Measurements from ENCODE around the gene DEPP1.

The DEPP1 gene

GRCh38 chr10:44997105-44997748 lies 18.6 kb upstream of the DEPP1 start:
- peaks cover 18% of the 10 kb centered on the region for H3K27me3 Mint-ChIP-seq
- no peak overlapping the region for H3K4me3 Mint-ChIP-seq
- ATAC-seq, result no peak
- no peaks in the 10 kb centered on the region for H3K9me3 Mint-ChIP-seq
- peaks cover 14% of the 10 kb centered on the region for H3K4me1 Mint-ChIP-seq
- peaks cover under 1% of the 10 kb centered on the region for H3K36me3 Mint-ChIP-seq
- H3K27ac Mint-ChIP-seq, result no peak overlapping the region

DNA sequence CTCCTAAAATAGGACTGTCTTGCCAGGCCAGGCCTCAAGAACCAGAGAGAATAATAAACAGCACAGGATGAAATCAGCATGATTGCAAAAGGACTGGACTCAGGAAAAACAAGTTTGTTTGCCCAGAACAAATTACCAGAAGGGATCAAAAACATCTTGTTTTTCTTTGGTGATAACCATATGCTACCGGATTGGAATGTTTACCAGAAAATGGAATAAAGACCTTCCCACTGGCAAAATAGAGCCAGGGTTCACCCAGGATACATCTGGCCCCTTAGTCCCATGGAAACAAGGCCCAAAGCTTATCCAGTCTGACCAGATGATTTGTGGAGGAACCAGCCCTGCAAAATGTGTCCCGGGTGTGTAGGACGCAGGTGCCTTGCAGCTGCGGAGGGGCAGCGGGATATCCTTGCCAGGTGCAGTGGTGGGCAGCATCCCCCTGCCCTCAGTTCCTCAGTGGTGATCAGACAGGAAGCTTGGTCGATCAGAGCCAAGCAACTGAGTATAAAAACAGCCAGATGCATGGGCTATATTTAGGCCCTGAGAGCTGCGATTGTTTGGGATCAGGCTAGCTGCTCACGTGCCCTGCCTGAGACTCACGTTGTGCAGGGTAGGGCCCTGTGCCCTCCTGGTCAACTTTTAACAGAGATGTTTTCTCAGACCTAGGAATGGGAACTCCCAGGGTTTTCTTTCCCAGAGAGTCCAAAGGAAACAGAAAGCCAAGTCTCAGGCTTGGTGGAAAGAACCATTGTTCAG lies 17.5 kb upstream of the DEPP1 start:
- Mint-ChIP-seq H3K4me3 (no peak overlapping the region), H3K27me3 (peaks cover 27% of the 10 kb centered on the region), H3K4me1 (peaks cover 12% of the 10 kb centered on the region), H3K36me3 (peaks cover 5% of the 10 kb centered on the region), H3K9me3 (no peaks in the 10 kb centered on the region), H3K27ac (no peak overlapping the region)
- no peak for ATAC-seq

DNA sequence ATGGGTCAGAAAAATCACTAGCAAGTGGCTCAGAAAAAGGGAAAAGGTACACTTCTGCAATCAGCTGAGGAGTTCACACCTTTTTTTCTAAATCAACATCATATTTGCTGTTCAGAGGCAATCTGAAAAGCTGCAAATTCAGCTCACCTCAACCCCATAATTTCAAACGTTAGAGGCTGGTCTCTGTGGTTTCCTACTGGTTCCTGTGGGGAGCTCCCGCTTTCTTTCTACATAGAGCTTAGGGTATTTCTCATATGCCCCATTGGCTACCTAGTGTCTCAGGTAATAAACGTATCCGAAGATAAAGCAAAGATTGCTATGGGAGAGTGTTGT lies 16.9 kb upstream of the DEPP1 start:
- H3K27ac Mint-ChIP-seq, result no peak overlapping the region
- ATAC-seq, result no peak
- H3K4me1 Mint-ChIP-seq, result peaks cover 11% of the 10 kb centered on the region

GRCh38 chr10:44994752-44995530 lies 16.3 kb upstream of the DEPP1 start:
- no peak overlapping the region for H3K4me3 Mint-ChIP-seq
- no peak overlapping the region for H3K27ac Mint-ChIP-seq
- peaks cover 5% of the 10 kb centered on the region for H3K36me3 Mint-ChIP-seq
- no peaks in the 10 kb centered on the region for H3K9me3 Mint-ChIP-seq
- H3K4me1 Mint-ChIP-seq, result peaks cover 5% of the 10 kb centered on the region
- ATAC-seq, result no peak
- peaks cover 35% of the 10 kb centered on the region for H3K27me3 Mint-ChIP-seq

More for the DNA sequence above, 16.9 kb upstream of the DEPP1 start:
- Mint-ChIP-seq H3K27me3 (peaks cover 29% of the 10 kb centered on the region), H3K36me3 (peaks cover 5% of the 10 kb centered on the region), H3K4me3 (no peak overlapping the region), H3K9me3 (no peaks in the 10 kb centered on the region)

- Mint-ChIP-seq H3K27me3 (peaks cover 43% of the 10 kb centered on the region), H3K9me3 (no peaks in the 10 kb centered on the region), H3K36me3 (peaks cover 5% of the 10 kb centered on the region), H3K4me1 (no peaks in the 10 kb centered on the region), H3K27ac (no peak overlapping the region), H3K4me3 (no peak overlapping the region)
- no peak for ATAC-seq
Observed at GRCh38 chr10:44993922-44994751, 15.5 kb upstream of the DEPP1 start.

- H3K27ac Mint-ChIP-seq, result no peak overlapping the region
- peaks cover 5% of the 10 kb centered on the region for H3K36me3 Mint-ChIP-seq
- peaks cover 44% of the 10 kb centered on the region for H3K27me3 Mint-ChIP-seq
- no peaks in the 10 kb centered on the region for H3K9me3 Mint-ChIP-seq
- H3K4me3 Mint-ChIP-seq, result no peak overlapping the region
- no peak for ATAC-seq
- no peaks in the 10 kb centered on the region for H3K4me1 Mint-ChIP-seq
Observed at GRCh38 chr10:44993226-44993921, 14.8 kb upstream of the DEPP1 start.

DNA sequence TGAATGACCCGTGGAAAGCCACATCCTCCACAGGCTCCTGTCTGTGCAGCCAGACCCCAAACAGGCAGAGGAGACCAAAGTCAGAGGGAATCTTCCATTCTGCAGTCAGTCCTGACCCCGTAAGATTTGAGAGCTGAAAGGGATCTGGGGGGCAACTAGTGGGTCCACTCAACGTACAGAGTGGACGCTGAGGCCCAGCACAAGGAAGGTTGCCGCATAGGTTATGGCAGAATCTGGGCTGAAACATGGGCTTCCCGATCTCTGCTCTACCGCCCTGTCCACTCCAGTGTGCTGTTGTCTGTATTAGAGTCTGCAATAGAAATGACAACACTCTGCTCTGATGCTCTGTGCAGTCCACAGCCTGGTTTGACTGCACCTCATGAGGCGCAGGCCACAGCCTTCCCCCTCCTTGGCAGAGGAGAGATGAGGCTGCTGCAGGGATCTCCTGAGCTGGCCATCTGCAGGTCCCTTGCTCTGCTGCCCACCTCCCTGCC lies 14.2 kb upstream of the DEPP1 start:
- no peak for ATAC-seq
- Mint-ChIP-seq H3K4me3 (no peak overlapping the region), H3K27me3 (peaks cover 44% of the 10 kb centered on the region), H3K9me3 (no peaks in the 10 kb centered on the region), H3K4me1 (no peaks in the 10 kb centered on the region), H3K36me3 (peaks cover 5% of the 10 kb centered on the region), H3K27ac (no peak overlapping the region)

DNA sequence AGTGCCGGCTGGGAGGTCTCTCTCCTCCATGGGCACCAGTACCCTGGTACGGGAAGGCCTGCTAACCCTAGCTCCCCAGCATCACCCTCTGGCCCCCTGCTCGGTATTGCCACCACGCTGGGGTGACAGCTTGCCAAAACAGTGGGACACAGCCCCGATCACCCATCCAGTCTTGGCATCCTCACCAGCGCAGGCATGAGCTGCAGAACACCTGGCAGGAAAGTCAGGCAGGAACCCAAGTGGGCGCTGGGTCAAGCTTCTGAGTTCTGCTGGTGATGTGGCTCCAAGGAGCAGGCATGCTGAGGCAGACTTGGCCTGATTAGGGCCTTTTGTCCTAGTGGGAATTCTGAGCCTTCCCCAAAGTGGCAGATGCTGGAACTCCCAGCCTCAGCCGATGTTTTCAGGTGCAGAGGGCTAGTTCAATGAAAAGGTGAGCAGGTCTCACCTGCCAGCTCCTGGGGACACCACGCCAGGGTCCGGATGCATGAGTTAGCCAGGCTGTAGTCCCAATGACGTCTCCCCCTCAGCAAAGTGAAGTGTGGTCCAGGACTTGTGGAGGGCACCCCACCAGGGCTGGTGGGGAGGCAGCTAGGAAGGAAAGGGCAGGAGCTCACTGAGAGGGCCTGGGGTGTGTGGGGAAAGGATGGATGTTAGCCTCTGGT lies 13.6 kb upstream of the DEPP1 start:
- no peaks in the 10 kb centered on the region for H3K4me1 Mint-ChIP-seq
- peaks cover 5% of the 10 kb centered on the region for H3K36me3 Mint-ChIP-seq
- no peak overlapping the region for H3K27ac Mint-ChIP-seq
- no peak overlapping the region for H3K4me3 Mint-ChIP-seq
- ATAC-seq, result no peak
- H3K9me3 Mint-ChIP-seq, result no peaks in the 10 kb centered on the region
- peaks cover 44% of the 10 kb centered on the region for H3K27me3 Mint-ChIP-seq

DNA sequence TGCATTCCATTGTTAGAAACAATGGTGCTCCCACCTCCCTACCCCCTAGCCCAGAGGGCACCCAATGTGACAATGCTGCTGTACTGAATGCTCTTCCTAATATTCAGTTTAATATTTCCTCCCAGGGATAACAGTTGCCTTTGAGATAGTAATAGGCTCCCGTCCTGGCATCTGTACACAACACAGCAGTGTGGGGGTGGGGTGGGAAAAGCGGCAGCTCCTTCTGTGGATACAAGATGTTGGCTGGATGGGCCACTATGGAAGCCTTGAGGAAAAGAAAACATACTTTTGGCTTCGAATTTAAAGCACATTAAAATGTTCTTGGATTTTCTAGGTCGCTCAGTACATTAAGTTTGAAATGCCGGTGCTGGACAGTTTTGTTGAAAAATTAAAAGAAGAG lies 13.0 kb upstream of the DEPP1 start:
- H3K36me3 Mint-ChIP-seq, result peaks cover 5% of the 10 kb centered on the region
- H3K27me3 Mint-ChIP-seq, result peaks cover 44% of the 10 kb centered on the region
- no peak overlapping the region for H3K4me3 Mint-ChIP-seq
- H3K9me3 Mint-ChIP-seq, result no peaks in the 10 kb centered on the region
- H3K4me1 Mint-ChIP-seq, result no peaks in the 10 kb centered on the region
- ATAC-seq, result no peak
- H3K27ac Mint-ChIP-seq, result no peak overlapping the region

DNA sequence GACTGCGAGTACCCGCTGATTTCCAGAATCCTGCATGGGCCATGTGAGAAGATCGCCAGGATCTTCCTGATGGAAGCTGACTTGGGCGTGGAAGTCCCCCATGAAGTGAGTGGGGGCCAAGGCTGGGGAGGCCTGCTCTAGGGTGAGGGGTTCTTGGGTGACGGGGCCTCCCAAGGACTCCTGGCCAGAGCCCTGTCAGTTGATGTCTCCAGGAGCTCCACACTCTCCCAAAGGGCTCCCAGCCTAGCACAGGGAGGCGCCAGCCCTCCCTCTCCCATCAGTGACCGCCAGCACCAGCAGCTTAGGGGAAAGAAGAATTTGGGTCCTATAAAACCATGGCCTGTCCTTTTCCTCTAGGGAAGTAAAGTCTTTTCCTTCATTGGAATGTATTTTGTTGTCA lies 12.4 kb upstream of the DEPP1 start:
- Mint-ChIP-seq H3K27ac (no peak overlapping the region), H3K4me1 (no peaks in the 10 kb centered on the region)

GRCh38 chr10:44990302-44990655 lies 11.7 kb upstream of the DEPP1 start:
- no peaks in the 10 kb centered on the region for H3K9me3 Mint-ChIP-seq
- H3K27me3 Mint-ChIP-seq, result peaks cover 44% of the 10 kb centered on the region
- peaks cover 5% of the 10 kb centered on the region for H3K36me3 Mint-ChIP-seq
- H3K4me3 Mint-ChIP-seq, result no peak overlapping the region
- no peak overlapping the region for H3K27ac Mint-ChIP-seq
- H3K4me1 Mint-ChIP-seq, result no peaks in the 10 kb centered on the region
- no peak for ATAC-seq

More for the DNA sequence above, 12.4 kb upstream of the DEPP1 start:
- H3K4me3 Mint-ChIP-seq, result no peak overlapping the region
- H3K9me3 Mint-ChIP-seq, result no peaks in the 10 kb centered on the region
- peaks cover 44% of the 10 kb centered on the region for H3K27me3 Mint-ChIP-seq
- ATAC-seq, result no peak
- peaks cover 5% of the 10 kb centered on the region for H3K36me3 Mint-ChIP-seq

- ATAC-seq, result no peak
- H3K27me3 Mint-ChIP-seq, result peaks cover 44% of the 10 kb centered on the region
- peaks cover 5% of the 10 kb centered on the region for H3K36me3 Mint-ChIP-seq
- no peaks in the 10 kb centered on the region for H3K9me3 Mint-ChIP-seq
- H3K4me1 Mint-ChIP-seq, result no peaks in the 10 kb centered on the region
- no peak overlapping the region for H3K27ac Mint-ChIP-seq
- no peak overlapping the region for H3K4me3 Mint-ChIP-seq
Observed at GRCh38 chr10:44989597-44990301, 11.1 kb upstream of the DEPP1 start.

DNA sequence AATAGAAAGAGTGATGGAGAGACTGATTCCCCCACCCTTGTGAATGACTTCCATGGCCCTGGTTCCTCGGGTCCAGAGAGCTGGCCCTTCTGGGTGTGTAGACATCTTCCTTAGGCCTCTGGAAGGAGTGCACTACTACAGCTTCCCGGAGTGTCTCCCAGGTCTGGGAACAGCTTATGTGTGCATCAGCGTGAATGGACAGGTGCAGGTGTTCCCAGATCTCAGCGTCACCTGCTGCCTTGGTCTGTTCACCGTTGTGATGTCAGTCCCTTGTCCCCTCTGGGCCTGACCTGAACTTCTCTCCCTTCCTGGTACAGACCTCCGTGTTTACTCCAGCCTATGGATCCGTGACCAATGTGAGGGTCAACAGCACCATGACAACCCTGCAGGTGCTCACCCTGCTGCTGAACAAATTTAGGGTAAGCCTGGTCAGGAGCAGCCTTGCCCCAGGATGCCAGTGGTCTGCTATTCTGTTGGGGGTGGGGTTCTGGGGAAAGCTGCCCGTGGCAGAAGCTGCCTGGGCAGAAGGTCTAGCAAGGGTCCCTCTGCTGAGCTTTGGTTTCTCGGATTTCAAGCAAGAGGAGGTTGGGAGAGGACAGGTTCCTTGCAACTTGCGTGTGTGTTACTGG lies 10.5 kb upstream of the DEPP1 start:
- Mint-ChIP-seq H3K36me3 (peaks cover 5% of the 10 kb centered on the region), H3K27ac (no peak overlapping the region), H3K4me3 (no peak overlapping the region), H3K9me3 (no peaks in the 10 kb centered on the region), H3K4me1 (no peaks in the 10 kb centered on the region), H3K27me3 (peaks cover 44% of the 10 kb centered on the region)
- ATAC-seq, result no peak
